B cell (primary cell): Measurements from ENCODE around the gene TLR4.

Source experiments
- EZH2 ChIP-seq: IDR thresholded peaks from 2 replicates; pipeline ENCODE4 v1.6.1; 2012; ENCODE audit warnings: borderline replicate concordance, low read depth, mild to moderate bottlenecking, moderate library complexity, low read length; ENCODE audit not compliant: insufficient read depth, poor library complexity, severe bottlenecking
- TF ChIP-seq, protein P1 (sequence below): fragments of 200-600 bp; IDR thresholded peaks from one replicate; pipeline ENCODE4 v1.8.0; 2022; ENCODE audit warnings: antibody characterized with exemption, mild to moderate bottlenecking

DNA sequence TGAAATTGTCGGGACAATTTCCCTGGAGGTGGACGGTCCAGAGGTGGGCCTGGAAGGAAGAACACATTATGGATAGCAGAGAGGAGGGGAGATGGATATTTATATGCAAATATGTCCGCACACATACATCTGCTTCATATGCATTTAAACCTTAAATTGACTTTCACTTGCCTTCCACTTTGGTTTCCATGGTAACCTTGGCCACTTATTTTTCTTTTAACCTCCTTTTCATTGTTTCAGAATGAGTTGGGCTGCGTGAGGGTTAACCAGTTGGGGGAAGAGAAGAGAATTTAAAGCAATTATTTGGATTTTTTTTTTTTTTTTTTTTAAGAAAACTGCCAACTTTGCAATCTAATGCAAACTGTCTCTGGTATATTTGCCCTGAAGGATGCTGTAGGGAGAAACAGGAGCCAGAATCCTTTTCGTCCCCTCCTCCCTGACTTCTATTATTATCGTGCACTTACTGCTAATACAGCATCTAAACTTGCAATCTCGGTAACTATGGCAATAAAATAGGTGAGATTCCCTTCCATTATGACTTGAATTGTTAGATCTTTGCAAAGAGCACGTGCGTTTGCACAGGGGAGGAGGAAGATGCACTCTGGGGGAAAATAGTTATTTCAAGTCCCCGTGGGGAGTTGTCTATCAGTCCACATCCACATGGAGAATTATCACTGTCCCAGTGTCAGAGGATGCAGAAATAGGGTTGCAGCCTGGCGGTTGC, 35.6 kb downstream of the TLR4 start:
- TF ChIP-seq, protein P1, sequence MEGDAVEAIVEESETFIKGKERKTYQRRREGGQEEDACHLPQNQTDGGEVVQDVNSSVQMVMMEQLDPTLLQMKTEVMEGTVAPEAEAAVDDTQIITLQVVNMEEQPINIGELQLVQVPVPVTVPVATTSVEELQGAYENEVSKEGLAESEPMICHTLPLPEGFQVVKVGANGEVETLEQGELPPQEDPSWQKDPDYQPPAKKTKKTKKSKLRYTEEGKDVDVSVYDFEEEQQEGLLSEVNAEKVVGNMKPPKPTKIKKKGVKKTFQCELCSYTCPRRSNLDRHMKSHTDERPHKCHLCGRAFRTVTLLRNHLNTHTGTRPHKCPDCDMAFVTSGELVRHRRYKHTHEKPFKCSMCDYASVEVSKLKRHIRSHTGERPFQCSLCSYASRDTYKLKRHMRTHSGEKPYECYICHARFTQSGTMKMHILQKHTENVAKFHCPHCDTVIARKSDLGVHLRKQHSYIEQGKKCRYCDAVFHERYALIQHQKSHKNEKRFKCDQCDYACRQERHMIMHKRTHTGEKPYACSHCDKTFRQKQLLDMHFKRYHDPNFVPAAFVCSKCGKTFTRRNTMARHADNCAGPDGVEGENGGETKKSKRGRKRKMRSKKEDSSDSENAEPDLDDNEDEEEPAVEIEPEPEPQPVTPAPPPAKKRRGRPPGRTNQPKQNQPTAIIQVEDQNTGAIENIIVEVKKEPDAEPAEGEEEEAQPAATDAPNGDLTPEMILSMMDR = no peak
- TF ChIP-seq EZH2 = no peak
